Epithelial cell of proximal tubule (primary cell): ENCODE results near the gene COL23A1. TPM values are rescaled to one million over a fixed set of nuclear protein-coding genes. Genes with fewer than 3 reads are reported as not detected.

ENCODE experiments used
- DNase-seq: peaks from one replicate; pipeline ENCODE4 v3.0.0-alpha.2; 2011; ENCODE audit warnings: low read depth
- H3K4me3 ChIP-seq: 2 replicates; pipeline ENCODE4 v1.5.1; 2011; ENCODE audit warnings: low read depth, mild to moderate bottlenecking, low read length
- total RNA-seq: library from RNA; depleted of rRNA; stranded (reverse); fragments of >200 nt; gene quantifications from 2 replicates; pipeline ENCODE4 v1.2.3, GENCODE V29; 2015
- TF ChIP-seq, protein P1 (sequence below): conservative IDR thresholded peaks from 2 replicates; pipeline ENCODE4 v1.5.1; 2012; ENCODE audit warnings: low read depth, mild to moderate bottlenecking, low read length

COL23A1 gene
- total RNA-seq, 1 donor from 2014 or later: not detected

DNA sequence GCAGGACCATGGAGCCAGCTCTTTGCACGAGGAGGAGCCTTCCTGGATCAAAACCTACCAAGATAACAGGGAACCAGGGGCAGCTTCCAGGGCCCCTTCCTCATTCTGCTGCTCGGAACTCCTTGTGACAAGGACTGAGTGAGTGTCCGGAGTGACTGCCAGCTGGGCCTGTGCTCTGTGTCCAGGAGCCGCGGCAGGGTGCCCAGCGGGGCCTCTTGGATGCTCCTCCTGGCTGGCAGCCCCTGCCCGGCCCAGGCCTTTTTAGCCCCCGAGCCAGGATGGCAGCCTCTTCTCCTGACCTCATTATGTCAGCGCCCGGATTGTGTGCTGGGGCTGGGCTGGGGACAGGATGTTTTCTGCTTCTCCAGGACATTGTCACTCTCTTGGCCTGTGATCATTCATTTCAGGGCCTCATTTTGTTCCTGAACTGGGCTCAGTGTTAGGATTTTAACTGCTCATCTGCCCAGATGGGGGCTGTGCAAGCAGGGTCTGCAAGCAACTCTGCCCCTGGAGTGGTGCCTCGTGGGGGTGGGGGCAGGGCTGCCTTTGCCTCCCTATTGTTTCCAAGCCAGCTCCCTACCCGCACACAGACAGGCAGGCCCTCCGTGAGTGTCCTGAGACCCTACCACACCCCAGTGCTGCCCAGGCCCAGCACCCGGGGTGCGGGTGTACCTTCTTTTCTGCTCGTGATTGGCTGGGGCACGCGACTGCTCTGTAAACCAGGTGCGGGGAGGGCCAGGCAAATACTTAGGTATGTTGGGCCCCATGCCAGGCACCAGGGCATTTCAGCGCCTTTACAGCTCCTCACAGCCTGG lies 161.6 kb downstream of the COL23A1 start:
- H3K4me3 ChIP-seq: no peak overlapping the region
- no peak for DNase-seq
- TF ChIP-seq, protein P1, sequence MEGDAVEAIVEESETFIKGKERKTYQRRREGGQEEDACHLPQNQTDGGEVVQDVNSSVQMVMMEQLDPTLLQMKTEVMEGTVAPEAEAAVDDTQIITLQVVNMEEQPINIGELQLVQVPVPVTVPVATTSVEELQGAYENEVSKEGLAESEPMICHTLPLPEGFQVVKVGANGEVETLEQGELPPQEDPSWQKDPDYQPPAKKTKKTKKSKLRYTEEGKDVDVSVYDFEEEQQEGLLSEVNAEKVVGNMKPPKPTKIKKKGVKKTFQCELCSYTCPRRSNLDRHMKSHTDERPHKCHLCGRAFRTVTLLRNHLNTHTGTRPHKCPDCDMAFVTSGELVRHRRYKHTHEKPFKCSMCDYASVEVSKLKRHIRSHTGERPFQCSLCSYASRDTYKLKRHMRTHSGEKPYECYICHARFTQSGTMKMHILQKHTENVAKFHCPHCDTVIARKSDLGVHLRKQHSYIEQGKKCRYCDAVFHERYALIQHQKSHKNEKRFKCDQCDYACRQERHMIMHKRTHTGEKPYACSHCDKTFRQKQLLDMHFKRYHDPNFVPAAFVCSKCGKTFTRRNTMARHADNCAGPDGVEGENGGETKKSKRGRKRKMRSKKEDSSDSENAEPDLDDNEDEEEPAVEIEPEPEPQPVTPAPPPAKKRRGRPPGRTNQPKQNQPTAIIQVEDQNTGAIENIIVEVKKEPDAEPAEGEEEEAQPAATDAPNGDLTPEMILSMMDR: no peak

DNA sequence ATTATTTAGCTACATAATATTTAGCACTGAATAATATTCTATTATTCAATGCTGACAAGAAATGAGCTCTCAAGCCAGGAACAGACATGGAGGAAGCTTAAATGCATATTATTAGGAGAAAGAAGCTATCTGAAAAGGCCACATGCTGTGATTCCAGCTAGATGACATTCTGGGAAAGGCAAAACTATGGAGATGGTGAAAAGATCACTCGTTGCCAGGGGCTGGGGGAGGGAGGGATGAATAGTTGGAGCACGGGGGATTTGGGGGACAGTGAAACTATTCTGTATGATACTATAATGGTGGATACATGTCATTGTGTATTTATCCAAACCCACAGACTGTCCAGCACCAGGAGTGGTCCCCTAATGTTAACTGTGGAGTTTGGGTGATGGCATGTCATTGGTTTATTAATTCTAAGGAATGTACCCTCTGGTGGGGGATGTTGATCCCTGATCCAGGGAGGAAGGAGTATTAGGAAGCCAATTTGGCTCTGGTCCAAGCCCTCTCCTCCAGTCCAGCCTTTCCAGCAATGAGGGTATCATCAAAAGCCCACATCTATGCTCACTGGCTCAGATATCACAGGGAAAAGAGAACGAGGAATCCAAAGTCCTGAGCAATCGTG lies 162.5 kb downstream of the COL23A1 start:
- no peak overlapping the region for H3K4me3 ChIP-seq
- TF ChIP-seq, protein P1: no peak
- no peak for DNase-seq

DNA sequence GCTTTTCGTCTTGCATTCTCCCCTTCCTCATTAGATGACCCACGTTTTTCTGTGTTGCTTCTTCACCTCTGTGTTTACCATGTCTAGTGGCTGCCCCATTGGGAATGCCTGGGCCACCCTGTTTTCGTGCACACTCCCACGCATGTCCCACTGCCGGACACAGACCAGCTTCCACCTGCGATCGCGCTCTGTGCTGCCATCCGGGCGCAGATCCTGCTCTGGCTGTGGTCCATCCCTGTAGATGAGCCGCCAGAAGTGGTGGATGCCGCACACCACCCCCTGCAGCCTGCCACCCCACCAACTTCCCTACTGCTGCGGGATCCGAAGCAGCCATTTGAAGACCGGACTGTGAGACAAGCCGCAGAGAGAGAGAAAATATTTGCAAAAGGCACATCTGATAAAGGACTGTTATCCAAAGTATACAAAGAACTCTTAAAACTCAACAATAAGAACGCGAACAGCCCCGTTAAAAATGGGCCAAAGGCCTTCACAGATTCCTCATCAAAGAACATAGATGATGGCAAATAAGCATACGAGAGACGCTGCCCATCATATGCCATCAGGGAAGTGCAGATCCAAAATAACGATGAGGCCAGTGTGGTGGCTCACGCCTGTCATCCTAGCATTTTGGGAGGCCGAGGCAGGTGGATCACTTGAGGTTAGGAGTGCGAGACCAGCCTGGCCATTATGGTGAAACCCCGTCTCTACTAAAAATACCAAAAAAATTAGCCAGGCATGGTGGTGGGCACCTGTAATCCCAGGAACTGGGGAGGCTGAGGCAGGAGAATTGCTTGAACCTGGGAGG lies 163.7 kb downstream of the COL23A1 start:
- DNase-seq: no peak
- H3K4me3 ChIP-seq: no peak overlapping the region
- TF ChIP-seq, protein P1: no peak

DNA sequence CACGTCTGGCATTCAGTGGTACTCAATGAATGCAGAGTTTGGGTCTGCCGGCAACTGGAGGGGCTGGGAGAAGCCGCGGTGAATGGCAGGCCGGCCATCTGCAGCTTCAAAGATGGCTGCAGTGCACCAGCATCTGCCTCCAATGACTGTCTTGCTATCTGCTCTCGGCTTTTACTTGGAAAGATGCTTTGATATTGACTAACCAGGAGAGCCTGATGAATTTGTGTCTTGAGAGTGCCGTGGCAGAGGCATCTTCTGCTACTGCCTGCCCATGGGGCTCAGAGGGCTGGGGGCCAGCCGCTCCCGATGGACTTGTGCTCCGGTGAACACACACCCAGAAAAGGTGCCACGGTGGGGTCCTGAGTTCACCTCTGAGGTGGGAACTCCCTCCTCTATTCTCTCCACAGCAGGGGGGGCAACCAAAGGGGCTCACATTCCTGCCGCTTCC lies 164.5 kb downstream of the COL23A1 start:
- no peak for DNase-seq
- H3K4me3 ChIP-seq: no peak overlapping the region
- TF ChIP-seq, protein P1: no peak

DNA sequence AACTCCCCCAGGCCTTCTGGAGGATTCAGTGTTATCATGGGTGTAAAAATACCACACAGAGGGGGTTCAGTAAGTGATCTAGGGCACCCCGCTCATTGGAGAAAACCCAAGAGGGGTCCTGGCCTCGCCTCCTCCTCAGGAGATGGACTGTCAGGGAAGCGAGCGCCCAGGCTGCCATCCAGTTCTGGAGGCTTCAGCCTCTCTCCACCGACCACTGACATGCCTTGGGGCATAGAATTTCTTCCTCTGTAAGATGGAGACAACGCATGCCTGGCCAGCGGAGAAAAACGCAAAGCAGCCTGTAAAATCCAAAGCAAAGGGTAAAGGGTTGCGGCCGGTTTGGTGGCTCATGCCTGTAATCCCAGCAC lies 165.4 kb downstream of the COL23A1 start:
- DNase-seq: no peak
- TF ChIP-seq, protein P1: no peak

DNA sequence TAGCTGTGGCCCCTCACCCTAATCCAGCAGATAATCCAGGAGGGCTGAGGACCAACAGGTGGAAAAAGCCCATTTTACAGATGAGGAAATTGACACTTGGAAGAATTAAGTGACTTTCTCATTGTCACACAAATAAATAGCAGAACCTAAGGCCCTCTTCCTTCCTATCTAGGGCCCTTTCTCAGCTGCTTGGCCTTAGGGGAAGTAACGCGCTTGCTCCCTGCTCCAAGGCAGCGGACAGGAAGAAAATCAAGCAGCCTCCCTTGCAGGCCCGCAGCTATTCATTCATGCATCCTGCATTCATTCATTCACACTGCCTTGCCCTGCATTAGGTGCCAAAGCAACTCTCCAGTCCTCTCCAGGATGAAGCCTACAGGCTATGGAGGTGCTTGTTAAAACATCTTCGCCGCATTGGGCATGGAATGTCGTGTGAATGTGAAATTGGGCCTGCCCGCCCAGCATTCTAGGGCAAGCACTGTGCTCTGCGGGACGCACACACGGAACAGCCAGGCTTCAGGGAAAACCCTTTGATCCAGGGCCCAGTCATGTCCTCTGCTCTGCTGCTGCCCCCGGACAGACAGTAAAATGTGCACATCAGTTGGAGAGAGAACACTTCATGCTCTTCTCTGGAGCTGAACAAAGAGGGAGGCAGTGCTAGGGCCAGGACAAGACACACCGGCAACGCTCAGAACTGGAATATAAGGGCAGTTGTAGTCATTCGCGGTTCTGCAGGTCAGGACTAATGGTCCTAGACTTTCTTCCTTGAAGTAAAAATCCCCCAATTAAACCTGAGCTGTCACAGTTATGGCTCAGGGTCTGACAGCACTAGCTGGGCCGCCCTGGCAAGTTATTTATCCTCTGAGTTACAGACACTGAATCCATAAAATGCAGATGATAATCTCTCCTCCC lies 166.0 kb downstream of the COL23A1 start:
- TF ChIP-seq, protein P1: no peak
- DNase-seq: no peak
- H3K4me3 ChIP-seq: no peak overlapping the region

More for the DNA sequence above, 165.4 kb downstream of the COL23A1 start:
- H3K4me3 ChIP-seq: no peak overlapping the region
